ENCODE data around the gene KCP. TPM values are rescaled to one million over a fixed set of nuclear protein-coding genes. Genes with fewer than 3 reads are reported as not detected.

The KCP gene
- total RNA-seq (2021), result 4.8 and 5.3 TPM in 2 replicates
- long read RNA-seq, partial matches to known transcripts, result 14 of 26 reads
- long read RNA-seq, other reads (novel, unspliced or antisense), result 10 of 26 reads

DNA sequence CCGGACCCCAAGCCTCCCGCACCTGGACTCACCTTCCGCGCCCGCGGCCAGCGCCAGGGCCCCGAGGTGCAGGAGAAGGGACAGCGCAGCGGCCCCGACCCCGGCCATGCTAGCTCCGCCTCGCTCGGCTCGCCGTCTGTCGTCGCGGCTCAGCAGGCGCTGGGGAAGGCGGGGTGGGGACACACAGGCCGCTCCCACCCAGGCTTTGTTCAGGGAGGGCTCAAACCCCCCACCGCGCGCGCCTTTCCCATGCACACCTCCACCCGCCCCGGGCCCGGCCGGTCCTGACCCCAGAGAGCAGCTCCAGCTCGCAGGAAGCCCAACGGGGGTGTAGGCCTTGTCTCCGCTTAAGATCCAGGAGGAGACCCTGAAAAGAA, at the start of gene KCP:
KCP (minus strand) TSS at position 141 of the 377 bp plus-strand sequence; CDS start at position 108, 33 bp downstream.
- no peak within 1 kb of the TSS for H2BK15ac ChIP-seq (ENCODE audit: low read depth, low read length)
- no peaks in the 10 kb centered on the region for H3K79me2 ChIP-seq (ENCODE audit: insufficient read depth, low read length)
- H3K27ac Mint-ChIP-seq, result peak within 1 kb of the TSS; percentile 28 to 90 (median 77); a peak in 3 of 7 replicates
- no peaks in the 10 kb centered on the region for H3K79me1 ChIP-seq (ENCODE audit: insufficient read depth, low read depth, low read length, poor library complexity, severe bottlenecking)
- H2AK5ac ChIP-seq (ENCODE audit: insufficient read length, low read length), result no peak within 1 kb of the TSS
- H3K56ac ChIP-seq (ENCODE audit: insufficient read length, low read depth, low read length), result no peak within 1 kb of the TSS
- peaks cover 0 to 2% of the 10 kb centered on the region in 2 experiments; a peak in 1 of 5 replicates for H3K9me3 Mint-ChIP-seq
- peak within 1 kb of the TSS; percentile 19 for H3K18ac ChIP-seq (ENCODE audit: insufficient read length, low read depth, low read length)
- H3K14ac ChIP-seq (ENCODE audit: insufficient read depth, low read length), result peak within 1 kb of the TSS; percentile 73
- peak within 1 kb of the TSS; percentile 50 for H3K4me2 ChIP-seq (ENCODE audit: insufficient read depth, insufficient read length, low read length)
- H2BK5ac ChIP-seq (ENCODE audit: insufficient read length, low read length), result no peak within 1 kb of the TSS
- peaks cover 29% of the 10 kb centered on the region for H3K27me3 Mint-ChIP-seq (ENCODE audit: low read depth)
- H4K5ac ChIP-seq (ENCODE audit: insufficient read length, low read depth, low read length), result no peak within 1 kb of the TSS
- no peak within 1 kb of the TSS for H2BK20ac ChIP-seq (ENCODE audit: low read depth, low read length, poor library complexity, severe bottlenecking)
- no peak within 1 kb of the TSS for H3K9ac ChIP-seq (ENCODE audit: extremely low read depth, insufficient read length, low read length)
- H4K8ac ChIP-seq (replicated peaks; ENCODE audit: insufficient read length, low read depth, low read length), result no peak within 1 kb of the TSS
- H4K20me1 ChIP-seq (ENCODE audit: control insufficient read depth, insufficient read depth, insufficient read length), result no peaks in the 10 kb centered on the region
- H3K4ac ChIP-seq (ENCODE audit: low read depth, low read length), result no peak within 1 kb of the TSS
- H3K27ac ChIP-seq (ENCODE audit: insufficient read length, low read depth, low read length), result no peak within 1 kb of the TSS
- peaks cover 7% of the 10 kb centered on the region; the same call in 1 of the 2 replicates for H3K27me3 ChIP-seq (ENCODE audit: insufficient read depth, low read length)
- no peak within 1 kb of the TSS for H4K91ac ChIP-seq (ENCODE audit: insufficient read length, low read depth, low read length)
- H3K23me2 ChIP-seq (ENCODE audit: insufficient read length, low read depth, low read length, poor library complexity, severe bottlenecking), result peaks cover 16% of the 10 kb centered on the region
- TF ChIP-seq, protein P1, sequence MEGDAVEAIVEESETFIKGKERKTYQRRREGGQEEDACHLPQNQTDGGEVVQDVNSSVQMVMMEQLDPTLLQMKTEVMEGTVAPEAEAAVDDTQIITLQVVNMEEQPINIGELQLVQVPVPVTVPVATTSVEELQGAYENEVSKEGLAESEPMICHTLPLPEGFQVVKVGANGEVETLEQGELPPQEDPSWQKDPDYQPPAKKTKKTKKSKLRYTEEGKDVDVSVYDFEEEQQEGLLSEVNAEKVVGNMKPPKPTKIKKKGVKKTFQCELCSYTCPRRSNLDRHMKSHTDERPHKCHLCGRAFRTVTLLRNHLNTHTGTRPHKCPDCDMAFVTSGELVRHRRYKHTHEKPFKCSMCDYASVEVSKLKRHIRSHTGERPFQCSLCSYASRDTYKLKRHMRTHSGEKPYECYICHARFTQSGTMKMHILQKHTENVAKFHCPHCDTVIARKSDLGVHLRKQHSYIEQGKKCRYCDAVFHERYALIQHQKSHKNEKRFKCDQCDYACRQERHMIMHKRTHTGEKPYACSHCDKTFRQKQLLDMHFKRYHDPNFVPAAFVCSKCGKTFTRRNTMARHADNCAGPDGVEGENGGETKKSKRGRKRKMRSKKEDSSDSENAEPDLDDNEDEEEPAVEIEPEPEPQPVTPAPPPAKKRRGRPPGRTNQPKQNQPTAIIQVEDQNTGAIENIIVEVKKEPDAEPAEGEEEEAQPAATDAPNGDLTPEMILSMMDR (conservative IDR thresholded peaks at IDR 0.05), result no peak
- no peak within 1 kb of the TSS for H3T11ph ChIP-seq (ENCODE audit: low read length)
- H2BK120ac ChIP-seq (ENCODE audit: low read depth, low read length, poor library complexity, severe bottlenecking), result no peak within 1 kb of the TSS
- peak; percentile 54 for DNase-seq
- H3K4me1 Mint-ChIP-seq, result peaks cover 25 to 37% of the 10 kb centered on the region in 2 experiments
- peaks cover 7% of the 10 kb centered on the region; the same call in 1 of the 2 replicates for H3K4me1 ChIP-seq (ENCODE audit: insufficient read depth, low read length)
- no peak within 1 kb of the TSS for H2AFZ ChIP-seq (ENCODE audit: low read length)
- no peaks in the 10 kb centered on the region for H3K9me3 ChIP-seq (ENCODE audit: control insufficient read depth, low read depth, low read length)
- peak within 1 kb of the TSS; percentile 76 to 87 for H3K4me3 Mint-ChIP-seq
- H3K36me3 Mint-ChIP-seq (ENCODE audit: insufficient read depth in 1 of 3, low read depth in 3 of 3), result peaks cover 0 to 7% (median 5%) of the 10 kb centered on the region in 3 experiments; a peak in 4 of 7 replicates
- H2BK12ac ChIP-seq (ENCODE audit: insufficient read length, low read depth, low read length), result no peak within 1 kb of the TSS
- WGBS (ENCODE audit: extremely low coverage, insufficient read length, low lambda C conversion rate), result no CpG with 5 or more reads among the region's 34 CpGs
- H3K23ac ChIP-seq (ENCODE audit: insufficient read length, low read depth, low read length), result no peak within 1 kb of the TSS
